GM23248 (cell line): Measurements from ENCODE around the gene METTL8.
"Not testable (repeated sequence)": the region's sequence is repeated elsewhere in the genome, so short reads cannot be mapped to it uniquely, and the experiment has no call there.

Source experiments
- EZH2 ChIP-seq: fragments of 200-600 bp; sonication (generic); IDR thresholded peaks from 2 replicates; pipeline ENCODE4 v1.6.1; 2018; ENCODE audit warnings: antibody characterized with exemption, mild to moderate bottlenecking; ENCODE audit not compliant: insufficient read depth, poor library complexity, severe bottlenecking
- EZH2phosphoT487 ChIP-seq: fragments of 200-600 bp; sonication (generic); IDR thresholded peaks from 2 replicates; pipeline ENCODE4 v1.6.1; 2018; ENCODE audit warnings: antibody characterized with exemption, moderate library complexity, mild to moderate bottlenecking, low read depth; ENCODE audit not compliant: insufficient read depth

DNA sequence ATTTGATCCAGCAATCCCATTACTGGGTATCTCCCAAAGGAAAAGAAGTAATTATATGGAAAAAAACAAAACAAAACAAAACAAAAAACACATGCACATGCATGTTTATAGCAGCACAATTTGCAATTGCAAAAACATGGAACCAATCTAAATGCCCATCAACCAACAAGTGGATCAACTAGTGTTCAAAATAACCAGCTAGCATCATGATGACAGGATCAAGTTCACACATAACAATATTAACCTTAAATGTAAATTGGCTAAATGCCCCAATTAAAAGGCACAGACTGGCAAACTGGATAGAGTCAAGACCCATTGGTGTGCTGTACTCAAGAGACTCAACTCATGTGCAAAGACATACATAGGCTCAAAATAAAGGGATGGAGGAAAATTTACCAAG is 55.9 kb downstream of the METTL8 start:
- not testable (repeated sequence) for TF ChIP-seq EZH2, EZH2phosphoT487
